Measurements from ENCODE around the gene SPECC1. TPM values are rescaled to one million over a fixed set of nuclear protein-coding genes. Genes with fewer than 3 reads are reported as not detected.

SPECC1 gene
- total RNA-seq, 4 donors from 2014 or later: 22.5 to 36.3 (median 33.2) TPM

DNA sequence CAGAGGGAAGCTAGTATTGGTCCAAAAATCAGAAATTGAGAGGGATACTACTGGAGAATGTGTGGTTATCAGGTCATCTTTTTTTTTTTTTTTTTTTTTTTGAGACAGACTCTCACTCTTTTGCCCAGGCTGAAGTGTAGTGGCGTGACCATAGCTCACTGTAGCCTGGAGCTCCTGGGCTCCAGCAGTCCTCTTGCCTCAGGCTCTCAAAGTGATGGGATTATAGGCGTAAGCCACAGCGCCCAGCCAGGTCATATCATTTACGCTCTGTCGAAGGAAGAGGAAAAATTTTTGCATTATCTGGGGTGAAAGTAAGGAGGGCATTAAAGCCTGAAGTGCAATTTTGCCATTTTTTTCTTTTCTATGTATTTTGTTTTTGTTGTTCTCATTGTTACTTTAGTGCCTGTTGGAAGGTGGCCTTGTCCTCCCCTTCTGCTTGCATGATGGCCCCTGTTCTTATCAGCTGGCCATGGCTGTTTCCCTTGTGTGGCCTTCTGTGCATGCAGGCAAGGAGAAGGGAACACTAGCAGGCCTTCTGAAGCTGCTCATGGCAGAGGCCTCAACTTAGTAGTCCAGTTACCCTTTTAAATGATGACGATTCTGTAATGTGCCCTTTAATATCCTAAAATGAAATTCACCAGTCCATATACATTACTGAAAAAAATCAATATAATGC is 118.3 kb downstream of the SPECC1 start:
- Histone ChIP-seq H3K27me3 (no peaks in the 10 kb centered on the region), H3K9me3 (peaks cover 0 to 9% (median 0%) of the 10 kb centered on the region in 3 donors), H3K4me3 (no peak overlapping the region), H3K27ac (no peak overlapping the region), H3K36me3 (peaks cover 0 to 4% of the 10 kb centered on the region in 2 donors), H3K4me1 (peaks cover 0 to 11% (median 0%) of the 10 kb centered on the region in 3 donors)
- WGBS, 2 donors (ENCODE audit: low coverage in 1 of 2): 96% methylated on average over 5 of the region's 6 CpGs; no CpG with 5 or more reads in 1 of the 2 donors
- TF ChIP-seq POLR2AphosphoS5 (IDR thresholded peaks at IDR 0.05): no peak
- TF ChIP-seq, protein P1, sequence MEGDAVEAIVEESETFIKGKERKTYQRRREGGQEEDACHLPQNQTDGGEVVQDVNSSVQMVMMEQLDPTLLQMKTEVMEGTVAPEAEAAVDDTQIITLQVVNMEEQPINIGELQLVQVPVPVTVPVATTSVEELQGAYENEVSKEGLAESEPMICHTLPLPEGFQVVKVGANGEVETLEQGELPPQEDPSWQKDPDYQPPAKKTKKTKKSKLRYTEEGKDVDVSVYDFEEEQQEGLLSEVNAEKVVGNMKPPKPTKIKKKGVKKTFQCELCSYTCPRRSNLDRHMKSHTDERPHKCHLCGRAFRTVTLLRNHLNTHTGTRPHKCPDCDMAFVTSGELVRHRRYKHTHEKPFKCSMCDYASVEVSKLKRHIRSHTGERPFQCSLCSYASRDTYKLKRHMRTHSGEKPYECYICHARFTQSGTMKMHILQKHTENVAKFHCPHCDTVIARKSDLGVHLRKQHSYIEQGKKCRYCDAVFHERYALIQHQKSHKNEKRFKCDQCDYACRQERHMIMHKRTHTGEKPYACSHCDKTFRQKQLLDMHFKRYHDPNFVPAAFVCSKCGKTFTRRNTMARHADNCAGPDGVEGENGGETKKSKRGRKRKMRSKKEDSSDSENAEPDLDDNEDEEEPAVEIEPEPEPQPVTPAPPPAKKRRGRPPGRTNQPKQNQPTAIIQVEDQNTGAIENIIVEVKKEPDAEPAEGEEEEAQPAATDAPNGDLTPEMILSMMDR (IDR thresholded peaks at IDR 0.05): no peak
- TF ChIP-seq EP300 (IDR thresholded peaks at IDR 0.05): no peak
- no peak for TF ChIP-seq POLR2A (IDR thresholded peaks at IDR 0.05)
- no peak for ATAC-seq

DNA sequence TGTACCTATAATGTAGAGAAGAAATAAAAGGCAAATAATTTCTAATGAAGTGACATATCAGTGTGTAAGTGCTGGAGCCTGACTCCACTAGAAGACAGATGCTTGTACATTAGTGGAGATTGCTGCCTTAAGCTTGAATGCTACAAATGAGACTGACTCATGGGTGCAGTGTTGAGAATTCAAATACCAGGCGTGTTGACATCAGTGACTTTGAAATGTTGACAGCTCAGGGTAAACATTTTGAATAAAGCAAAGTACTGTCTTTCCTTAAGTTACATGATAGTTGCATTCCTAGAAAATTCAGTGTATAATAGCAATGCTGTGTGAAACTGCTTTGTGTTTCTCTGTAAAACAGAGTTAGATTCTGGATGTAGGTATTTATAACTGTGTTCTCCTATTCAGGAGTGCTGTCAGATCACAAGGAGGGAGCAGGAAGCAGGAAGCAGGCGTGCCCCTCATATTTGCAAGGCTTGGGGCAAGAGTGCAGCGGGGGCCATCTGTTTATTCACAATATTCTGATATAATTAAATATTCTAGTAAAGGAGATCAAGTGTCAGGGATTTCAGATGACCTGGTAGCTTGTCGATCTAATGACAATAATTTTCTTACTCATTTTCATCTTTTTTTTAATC is 119.0 kb downstream of the SPECC1 start:
- Histone ChIP-seq H3K27me3 (no peaks in the 10 kb centered on the region), H3K4me1 (peaks cover 0 to 11% (median 0%) of the 10 kb centered on the region in 3 donors), H3K36me3 (peaks cover 0 to 4% of the 10 kb centered on the region in 2 donors), H3K4me3 (no peak overlapping the region), H3K27ac (no peak overlapping the region), H3K9me3 (peaks cover 0 to 9% (median 0%) of the 10 kb centered on the region in 3 donors)
- no peak for ATAC-seq
- WGBS, 2 donors (ENCODE audit: low coverage in 1 of 2): 38 to 63% methylated on average over 4 of the region's 4 CpGs
- TF ChIP-seq, protein P1 (IDR thresholded peaks at IDR 0.05): no peak
- TF ChIP-seq POLR2A (IDR thresholded peaks at IDR 0.05) (no peak), POLR2AphosphoS5 (IDR thresholded peaks at IDR 0.05) (no peak), EP300 (IDR thresholded peaks at IDR 0.05) (no peak)

DNA sequence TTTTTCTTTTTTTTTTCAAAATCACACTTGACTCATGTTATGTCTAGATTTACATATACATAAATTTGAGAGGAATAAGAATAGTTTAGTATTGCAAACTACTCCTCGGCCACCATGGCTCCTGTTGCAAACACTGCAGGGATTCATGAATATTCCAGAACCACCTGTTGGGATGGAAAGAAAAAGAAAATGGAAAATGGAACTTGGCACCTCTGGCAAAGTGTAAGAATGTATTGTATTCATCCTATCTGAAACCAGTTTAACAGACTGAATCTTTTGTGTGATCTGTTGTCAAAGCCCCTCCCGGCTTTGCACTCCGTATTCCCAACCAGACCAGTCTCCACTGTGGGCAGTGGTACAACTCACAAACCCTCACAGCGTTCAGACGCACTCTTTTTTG is 124.4 kb downstream of the SPECC1 start:
- Histone ChIP-seq H3K4me3 (no peak overlapping the region), H3K9me3 (peaks cover 0 to 9% (median 0%) of the 10 kb centered on the region in 3 donors), H3K27ac (no peak overlapping the region), H3K27me3 (no peaks in the 10 kb centered on the region), H3K36me3 (peaks cover 0 to 4% of the 10 kb centered on the region in 2 donors), H3K4me1 (no peaks in the 10 kb centered on the region)
- ATAC-seq: no peak
- 54 to 64% methylated on average over 4 to 5 of the region's 5 CpGs for WGBS, 2 donors (ENCODE audit: low coverage in 1 of 2)
- TF ChIP-seq EP300 (IDR thresholded peaks at IDR 0.05) (no peak), POLR2AphosphoS5 (IDR thresholded peaks at IDR 0.05) (no peak), POLR2A (IDR thresholded peaks at IDR 0.05) (no peak)
- TF ChIP-seq, protein P1 (IDR thresholded peaks at IDR 0.05): no peak

DNA sequence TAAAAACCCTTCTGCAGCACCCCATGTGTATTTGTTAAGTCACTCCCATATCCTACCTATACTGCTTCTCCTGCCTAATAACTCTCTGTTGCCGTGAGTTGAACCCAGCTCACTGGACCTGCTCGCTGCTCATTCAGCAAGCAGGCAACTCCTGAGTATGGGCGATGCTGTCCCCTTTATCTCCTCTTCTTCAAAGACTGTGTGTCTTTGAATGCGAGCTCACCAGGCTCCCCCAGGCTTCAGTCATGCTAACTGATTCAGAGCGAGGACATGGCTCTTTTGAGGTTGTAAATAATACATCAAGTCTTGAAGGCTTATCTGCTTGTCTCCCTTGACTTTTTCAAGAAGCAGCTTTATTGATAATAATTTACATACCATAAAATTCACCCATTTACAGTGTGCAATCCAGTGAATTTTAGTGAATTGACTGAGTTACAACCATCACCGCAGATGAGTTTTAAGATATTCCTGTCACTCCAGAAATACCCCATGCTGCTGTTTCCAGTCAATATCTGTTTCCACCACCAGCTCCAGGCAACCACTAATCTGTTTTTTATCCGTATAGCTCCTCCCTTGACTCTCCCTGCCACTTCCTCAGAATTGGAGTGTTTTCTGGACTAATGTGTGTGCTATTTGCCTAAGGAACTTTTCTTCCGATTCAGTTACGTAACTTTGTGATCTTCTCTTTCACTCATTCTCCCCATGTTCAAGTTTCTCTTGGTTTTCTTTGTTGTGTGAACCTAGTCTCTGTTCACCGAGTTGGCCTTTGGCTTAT is 132.2 kb downstream of the SPECC1 start:
- Histone ChIP-seq H3K4me1 (no peaks in the 10 kb centered on the region), H3K4me3 (no peak overlapping the region), H3K27ac (no peak overlapping the region), H3K27me3 (no peaks in the 10 kb centered on the region), H3K9me3 (no peaks in the 10 kb centered on the region), H3K36me3 (no peaks in the 10 kb centered on the region)
- 59 to 70% methylated on average over 9 to 10 of the region's 10 CpGs for WGBS, 2 donors (ENCODE audit: low coverage in 1 of 2)
- TF ChIP-seq, protein P1 (IDR thresholded peaks at IDR 0.05): no peak
- TF ChIP-seq POLR2A (IDR thresholded peaks at IDR 0.05) (no peak), EP300 (IDR thresholded peaks at IDR 0.05) (no peak), POLR2AphosphoS5 (IDR thresholded peaks at IDR 0.05) (no peak)
- ATAC-seq: no peak

Data from gastroesophageal sphincter (tissue), 4 donors.